H1 (cell line): Measurements from ENCODE around the gene MZT1. TPM values are rescaled to one million over a fixed set of nuclear protein-coding genes. Genes with fewer than 3 reads are reported as not detected.

Source experiments
- CTCF ChIA-PET: fragments of 300-600 bp; sonication (Branson Sonifier 250); formaldehyde crosslinking; loops from one replicate; lab custom pipeline; 2021; ENCODE audit not compliant: partially characterized antibody; lab: Charles Lee
- POLR2A ChIA-PET: fragments of 300-600 bp; sonication (Branson Sonifier 250); formaldehyde crosslinking; loops from one replicate; lab custom pipeline; 2021; ENCODE audit warnings: inconsistent platforms; ENCODE audit not compliant: partially characterized antibody; lab: Charles Lee
- DNase-seq, 2 experiments: peaks; one replicate each; pipeline versions ENCODE4 v3.0.0 to v3.0.0-alpha.2; 2010 to 2022; ENCODE audit warnings: low spot score in 2 of 2, low read depth in 1 of 2, mixed read lengths in 1 of 2
- FAIRE-seq: peaks from 2 replicates; lab custom pipeline; 2011; peaks lifted over from hg19 to GRCh38; lab: Jason Lieb, UNC
- H2AFZ ChIP-seq: 2 replicates; pipeline ENCODE4 v1.8.1; 2012; ENCODE audit warnings: low read length, inconsistent platforms
- H2AK5ac ChIP-seq: 2 replicates; pipeline ENCODE4 v1.6.1; 2013; ENCODE audit warnings: low read depth, low read length
- H2BK120ac ChIP-seq: replicated peaks from 2 replicates; pipeline ENCODE3; 2013; ENCODE audit warnings: low read depth, low read length, inconsistent platforms
- H2BK12ac ChIP-seq: 2 replicates; pipeline ENCODE4 v1.6.1; 2013; ENCODE audit warnings: low read depth, low read length
- H2BK15ac ChIP-seq: 2 replicates; pipeline ENCODE4 v1.6.1; 2013; ENCODE audit warnings: low read length
- H2BK20ac ChIP-seq: 2 replicates; pipeline ENCODE4 v1.6.1; 2013; ENCODE audit warnings: low read length
- H2BK5ac ChIP-seq: 2 replicates; pipeline ENCODE4 v1.6.1; 2013; ENCODE audit warnings: low read depth, low read length
- H3K14ac ChIP-seq: 2 replicates; pipeline ENCODE4 v1.6.1; 2013; ENCODE audit warnings: inconsistent platforms; ENCODE audit not compliant: insufficient read length
- H3K18ac ChIP-seq: 2 replicates; pipeline ENCODE4 v1.6.1; 2013; ENCODE audit warnings: low read length; ENCODE audit errors: extremely low read depth
- H3K23ac ChIP-seq: 2 replicates; pipeline ENCODE4 v1.6.1; 2013; ENCODE audit warnings: inconsistent platforms; ENCODE audit not compliant: insufficient read length
- H3K23me2 ChIP-seq: 2 replicates; pipeline ENCODE4 v1.6.1; 2013; ENCODE audit warnings: low read depth, low read length
- H3K27ac ChIP-seq: 2 replicates; pipeline ENCODE4 v1.6.1; 2011; ENCODE audit warnings: low read depth, low read length, inconsistent platforms
- H3K27me3 ChIP-seq, 4 experiments: replicated peaks in 1 of 4; 1 replicate in 1 of 4; 2 replicates in 3 of 4; pipeline versions ENCODE4 v1.6.1 to v1.8.1; 2011 to 2013; ENCODE audit warnings: low read length in 3 of 4, mild to moderate bottlenecking in 3 of 4, inconsistent platforms in 2 of 4, mixed read lengths in 2 of 4, moderate library complexity in 1 of 4; ENCODE audit not compliant: control insufficient read depth in 3 of 4, insufficient read depth in 3 of 4; ENCODE audit errors: extremely low read depth in 1 of 4
- H3K36me3 ChIP-seq, 4 experiments: 2 replicates each; pipeline versions ENCODE4 v1.6.1 to v1.8.1; 2011 to 2013; ENCODE audit warnings: mild to moderate bottlenecking in 4 of 4, low read length in 3 of 4, moderate library complexity in 2 of 4, control low read depth in 1 of 4, inconsistent platforms in 1 of 4; ENCODE audit not compliant: insufficient read depth in 4 of 4, control insufficient read depth in 2 of 4
- H3K4ac ChIP-seq: replicated peaks from 2 replicates; pipeline ENCODE3; 2013; ENCODE audit warnings: low read length, low read depth, mixed read lengths, inconsistent platforms; ENCODE audit not compliant: insufficient read length
- H3K4me1 ChIP-seq, 4 experiments: replicated peaks in 1 of 4; 1 replicate in 1 of 4; 2 replicates in 3 of 4; pipeline versions ENCODE4 v1.6.1 to v1.8.1; 2011 to 2013; ENCODE audit warnings: low read length in 3 of 4, inconsistent platforms in 2 of 4, mixed read lengths in 1 of 4; ENCODE audit not compliant: insufficient read depth in 4 of 4, control insufficient read depth in 3 of 4
- H3K4me2 ChIP-seq, 2 experiments: 2 replicates each; pipeline versions ENCODE4 v1.6.1 to v1.8.1; 2011 to 2013; ENCODE audit warnings: low read depth in 2 of 2, low read length in 2 of 2, control low read depth in 1 of 2, inconsistent platforms in 1 of 2, mild to moderate bottlenecking in 1 of 2; ENCODE audit not compliant: insufficient read depth in 1 of 2
- H3K4me3 ChIP-seq, 4 experiments: fragments of 200-600, 300-600 bp in 1 of 4; sonication (generic), shearing (Covaris generic), sonication (Bioruptor Twin) in 1 of 4; 2 replicates each; pipeline versions ENCODE4 v1.5.1 to v1.8.1; 2011 to 2016; ENCODE audit warnings: low read length in 4 of 4, low read depth in 3 of 4, control low read depth in 2 of 4, inconsistent platforms in 2 of 4, mild to moderate bottlenecking in 2 of 4, mixed read lengths in 1 of 4, moderate library complexity in 1 of 4; ENCODE audit not compliant: insufficient read depth in 2 of 4; ENCODE audit errors: extremely low read depth in 1 of 4
- H3K56ac ChIP-seq: replicated peaks from 2 replicates; pipeline ENCODE3; 2013; ENCODE audit warnings: low read depth, mild to moderate bottlenecking, mixed read lengths, low read length, inconsistent platforms; ENCODE audit not compliant: insufficient read length
- H3K79me1 ChIP-seq: 2 replicates; pipeline ENCODE4 v1.6.1; 2013; ENCODE audit warnings: low read depth, low read length, control low read depth
- H3K79me2 ChIP-seq, 2 experiments: 2 replicates each; pipeline versions ENCODE4 v1.6.1 to v1.8.1; 2012 to 2013; ENCODE audit warnings: low read length in 2 of 2, mild to moderate bottlenecking in 2 of 2, inconsistent platforms in 1 of 2; ENCODE audit not compliant: insufficient read depth in 2 of 2, control insufficient read depth in 1 of 2
- H3K9ac ChIP-seq, 4 experiments: replicated peaks in 1 of 4; 1 replicate in 1 of 4; 2 replicates in 3 of 4; pipeline versions ENCODE4 v1.6.1 to v1.8.1; 2011 to 2013; ENCODE audit warnings: low read depth in 3 of 4, low read length in 3 of 4, control low read depth in 2 of 4, mild to moderate bottlenecking in 2 of 4, moderate library complexity in 2 of 4, inconsistent platforms in 1 of 4; ENCODE audit errors: extremely low read depth in 1 of 4
- H3K9me3 ChIP-seq, 2 experiments: 2 replicates each; pipeline versions ENCODE4 v1.6.1 to v1.8.1; 2012 to 2013; ENCODE audit warnings: mild to moderate bottlenecking in 2 of 2, moderate library complexity in 2 of 2, control low read depth in 1 of 2, inconsistent platforms in 1 of 2, low read depth in 1 of 2, low read length in 1 of 2, mixed read lengths in 1 of 2; ENCODE audit not compliant: insufficient read depth in 2 of 2
- H4K20me1 ChIP-seq, 2 experiments: replicated peaks in 1 of 2; 2 replicates each; pipeline versions ENCODE3 to v1.8.1; 2011 to 2013; ENCODE audit warnings: inconsistent platforms in 2 of 2, low read length in 2 of 2, mild to moderate bottlenecking in 1 of 2; ENCODE audit not compliant: insufficient read depth in 2 of 2, control insufficient read depth in 1 of 2
- H4K5ac ChIP-seq: 2 replicates; pipeline ENCODE4 v1.6.1; 2013; ENCODE audit warnings: low read length, low read depth, mixed read lengths, inconsistent platforms; ENCODE audit not compliant: insufficient read length
- H4K8ac ChIP-seq: 2 replicates; pipeline ENCODE4 v1.8.0; 2013; ENCODE audit warnings: mild to moderate bottlenecking, moderate library complexity, low read length, inconsistent platforms; ENCODE audit not compliant: insufficient read depth; ENCODE audit errors: extremely low read depth
- H4K91ac ChIP-seq: replicated peaks from 2 replicates; pipeline ENCODE3; 2013; ENCODE audit warnings: low read length, mixed read lengths, inconsistent platforms; ENCODE audit not compliant: insufficient read length
- CHD2 ChIP-seq: IDR thresholded peaks from 2 replicates; pipeline ENCODE4 v1.6.1; 2012; ENCODE audit warnings: low read length, improper control_type of control experiment
- EGR1 ChIP-seq: IDR thresholded peaks from 2 replicates; pipeline ENCODE4 v1.6.1; 2011; ENCODE audit warnings: low read depth, low read length, borderline replicate concordance
- GABPA ChIP-seq: IDR thresholded peaks from 2 replicates; pipeline ENCODE4 v1.6.1; 2011; ENCODE audit warnings: mild to moderate bottlenecking, low read length, moderate library complexity, borderline replicate concordance; ENCODE audit not compliant: insufficient read depth
- HDAC2 ChIP-seq, 2 experiments: fragments of 300-600 bp in 1 of 2; sonication (generic) in 1 of 2; IDR thresholded peaks; 2 replicates each; pipeline ENCODE4 v1.6.1; 2011 to 2012; ENCODE audit warnings: low read depth in 2 of 2, low read length in 2 of 2, mild to moderate bottlenecking in 2 of 2, moderate library complexity in 2 of 2, borderline replicate concordance in 1 of 2, inconsistent platforms in 1 of 2
- KDM5A ChIP-seq: fragments of 200-600 bp; IDR thresholded peaks from 2 replicates; pipeline ENCODE4 v1.7.1; 2012; ENCODE audit warnings: mild to moderate bottlenecking, low read length, inconsistent platforms, mixed read lengths
- POLR2AphosphoS5 ChIP-seq: IDR thresholded peaks from 2 replicates; pipeline ENCODE4 v1.6.1; 2011; ENCODE audit warnings: low read depth, low read length
- POU5F1 ChIP-seq: IDR thresholded peaks from 2 replicates; pipeline ENCODE4 v1.6.1; 2011; ENCODE audit warnings: low read depth, mild to moderate bottlenecking, low read length, moderate library complexity
- RAD21 ChIP-seq, 2 experiments: IDR thresholded peaks in 1 of 2; conservative IDR thresholded peaks in 1 of 2; 2 replicates each; pipeline ENCODE4 v1.6.1; 2011; ENCODE audit warnings: low read depth in 2 of 2, low read length in 2 of 2, improper control_type of control experiment in 1 of 2, inconsistent platforms in 1 of 2, mild to moderate bottlenecking in 1 of 2, moderate library complexity in 1 of 2
- RBBP5 ChIP-seq: IDR thresholded peaks from 2 replicates; pipeline ENCODE4 v1.7.1; 2012; ENCODE audit warnings: low read depth, mild to moderate bottlenecking, inconsistent platforms, low read length, moderate library complexity, borderline replicate concordance
- RXRA ChIP-seq: IDR thresholded peaks from 2 replicates; pipeline ENCODE4 v1.6.1; 2011; ENCODE audit warnings: low read depth, mild to moderate bottlenecking, low read length, moderate library complexity; ENCODE audit not compliant: insufficient read depth
- TBP ChIP-seq: IDR thresholded peaks from 2 replicates; pipeline ENCODE4 v1.6.1; 2011; ENCODE audit warnings: low read depth, low read length, improper control_type of control experiment
- WGBS, 2 experiments: shearing (Covaris generic) in 1 of 2; methylation state at CpG; one replicate each; pipeline versions ENCODE4 v1.1.6 to v1.1.7; 2013 to 2015; ENCODE audit warnings: low lambda C conversion rate in 2 of 2, mixed read lengths in 2 of 2, inconsistent platforms in 1 of 2, low coverage in 1 of 2, missing lambda C conversion rate in 1 of 2; ENCODE audit not compliant: insufficient replicate concordance in 2 of 2, insufficient coverage in 1 of 2, insufficient read length in 1 of 2; ENCODE audit errors: extremely low coverage in 1 of 2, missing lambda C conversion rate in 1 of 2; 5-methylcytosine and 5-hydroxymethylcytosine counted together
- polyA plus RNA-seq, 7 experiments: library from polyadenylated mRNA; depleted of rRNA in 3 of 7; stranded (reverse) in 5 of 7; unstranded in 2 of 7; fragments of >200 nt in 5 of 7; fragments of 200-250 nt in 2 of 7; gene quantifications; 1 replicate in 5 of 7; 2 replicates in 1 of 7; 4 replicates in 1 of 7; pipeline versions ENCODE4 v1.2.1 to v1.2.3, GENCODE V29; 2011 to 2013; ENCODE audit warnings: missing spikeins in 2 of 7, mixed read lengths in 2 of 7
- total RNA-seq: library from RNA; stranded (reverse); fragmentation: NEBNext Ultra II Directional; extraction: Animal tissue kit (Norgen Biotek cat#: 25700); gene quantifications from 2 replicates; pipeline ENCODE4 v1.2.1, GENCODE V29; 2021
- TF ChIP-seq, protein P1 (sequence below): IDR thresholded peaks from 2 replicates; pipeline ENCODE4 v1.6.1; 2012; ENCODE audit warnings: inconsistent platforms
- TF ChIP-seq, protein P2 (sequence below): IDR thresholded peaks from 2 replicates; pipeline ENCODE4 v1.6.1; 2011; ENCODE audit warnings: low read length, improper control_type of control experiment

The MZT1 gene
- total and polyA plus RNA-seq, 2 of the 8 experiments (the other 6 are each of a cell fraction or from before 2014, with no cell fraction given): 8.8 to 25.2 TPM

DNA sequence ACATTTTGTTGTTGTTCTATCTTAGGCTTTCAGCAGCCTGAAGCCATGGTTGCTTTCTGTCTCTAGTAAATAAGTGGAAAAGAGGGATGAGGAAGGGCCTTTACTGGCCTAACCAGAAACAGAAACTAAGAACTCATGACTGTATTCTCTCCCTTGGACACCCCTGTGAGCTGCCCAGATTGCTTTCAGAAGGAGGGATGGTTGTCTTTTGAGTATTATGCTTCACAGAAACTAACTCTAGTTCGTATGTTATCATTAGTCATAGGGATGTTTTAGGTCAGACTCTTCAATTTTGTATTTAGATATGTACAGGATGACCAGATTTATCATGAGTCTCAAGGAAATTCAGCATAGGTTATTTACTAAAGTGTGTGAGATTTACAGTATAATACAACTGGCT lies 17.8 kb upstream of the MZT1 start:
- no peak overlapping the region for H3K56ac ChIP-seq
- no peak overlapping the region for H3K4me3 ChIP-seq
- no peak overlapping the region for H3K4ac ChIP-seq
- no peak overlapping the region for H3K23ac ChIP-seq
- no peak overlapping the region for H2AFZ ChIP-seq
- 84% methylated on average over 1 of the region's 1 CpG; no CpG with 5 or more reads in 1 of the 2 experiments for WGBS, 2 experiments
- no peaks in the 10 kb centered on the region for H3K23me2 ChIP-seq
- no peak overlapping the region for H2BK5ac ChIP-seq
- H3K18ac ChIP-seq: no peak overlapping the region
- FAIRE-seq (no peak), DNase-seq (no peak)
- H3K9ac ChIP-seq: no peak overlapping the region
- H3K79me1 ChIP-seq: no peaks in the 10 kb centered on the region
- peaks cover 0 to 1% of the 10 kb centered on the region in 2 experiments for H4K20me1 ChIP-seq
- no peak overlapping the region for H2AK5ac ChIP-seq
- ChIA-PET CTCF (no interaction called here), POLR2A (no interaction called here)
- H2BK120ac ChIP-seq: no peak overlapping the region
- H3K4me1 ChIP-seq: no peaks in the 10 kb centered on the region
- no peak overlapping the region for H4K5ac ChIP-seq
- no peaks in the 10 kb centered on the region for H3K9me3 ChIP-seq
- no peak overlapping the region for H2BK20ac ChIP-seq
- H3K27me3 ChIP-seq: no peaks in the 10 kb centered on the region
- no peaks in the 10 kb centered on the region for H3K79me2 ChIP-seq
- no peak overlapping the region for H3K27ac ChIP-seq
- no peak overlapping the region for H3K14ac ChIP-seq
- no peak overlapping the region for H4K91ac ChIP-seq
- no peak overlapping the region for H4K8ac ChIP-seq
- H3K4me2 ChIP-seq: no peak overlapping the region
- no peak overlapping the region for H2BK15ac ChIP-seq
- peaks cover 6 to 62% (median 18%) of the 10 kb centered on the region in 4 experiments for H3K36me3 ChIP-seq
- H2BK12ac ChIP-seq: no peak overlapping the region
- TF ChIP-seq CHD2: no peak
- no peak for TF ChIP-seq HDAC2 (IDR thresholded peaks at IDR 0.05; ENCODE audit: borderline replicate concordance in 1 of 2, low read depth in 2 of 2, low read length in 2 of 2)
- TF ChIP-seq EGR1: no peak
- no peak for TF ChIP-seq POLR2AphosphoS5
- no peak for TF ChIP-seq RAD21 (IDR thresholded peaks at IDR 0.05 in 1 of 2, conservative IDR thresholded peaks at IDR 0.05 in 1 of 2; ENCODE audit: low read depth in 2 of 2, low read length in 2 of 2)
- TF ChIP-seq, protein P1, sequence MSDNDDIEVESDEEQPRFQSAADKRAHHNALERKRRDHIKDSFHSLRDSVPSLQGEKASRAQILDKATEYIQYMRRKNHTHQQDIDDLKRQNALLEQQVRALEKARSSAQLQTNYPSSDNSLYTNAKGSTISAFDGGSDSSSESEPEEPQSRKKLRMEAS: no peak
- TF ChIP-seq RXRA: no peak
- TF ChIP-seq, protein P2, sequence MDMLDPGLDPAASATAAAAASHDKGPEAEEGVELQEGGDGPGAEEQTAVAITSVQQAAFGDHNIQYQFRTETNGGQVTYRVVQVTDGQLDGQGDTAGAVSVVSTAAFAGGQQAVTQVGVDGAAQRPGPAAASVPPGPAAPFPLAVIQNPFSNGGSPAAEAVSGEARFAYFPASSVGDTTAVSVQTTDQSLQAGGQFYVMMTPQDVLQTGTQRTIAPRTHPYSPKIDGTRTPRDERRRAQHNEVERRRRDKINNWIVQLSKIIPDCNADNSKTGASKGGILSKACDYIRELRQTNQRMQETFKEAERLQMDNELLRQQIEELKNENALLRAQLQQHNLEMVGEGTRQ: no peak
- no peak for TF ChIP-seq RBBP5
- no peak for TF ChIP-seq KDM5A
- TF ChIP-seq POU5F1: no peak
- no peak for TF ChIP-seq TBP
- TF ChIP-seq GABPA: no peak
